Measurements from ENCODE around the gene COG2.
"Not testable (repeated sequence)": the region's sequence is repeated elsewhere in the genome, so short reads cannot be mapped to it uniquely, and the experiment has no call there.

COG2 gene

GRCh38 chr1:230633469-230633868, 8.8 kb upstream of the COG2 start:
- peaks cover 30% of the 10 kb centered on the region for H3K27me3 Mint-ChIP-seq
- H3K4me1 Mint-ChIP-seq, result no peaks in the 10 kb centered on the region
- H3K36me3 Mint-ChIP-seq (ENCODE audit: insufficient read depth), result no peaks in the 10 kb centered on the region
- no peak overlapping the region for H3K27ac Mint-ChIP-seq (ENCODE audit: low read depth)
- H3K4me3 Mint-ChIP-seq, result no peak overlapping the region
- H3K9me3 Mint-ChIP-seq, result no peaks in the 10 kb centered on the region
- no peak for ATAC-seq (replicated peaks; ENCODE audit: extremely low read depth, poor library complexity, severe bottlenecking)
- no peak for DNase-seq (ENCODE audit: low spot score in 2 of 2)

- Mint-ChIP-seq H3K36me3 (ENCODE audit: insufficient read depth) (no peaks in the 10 kb centered on the region), H3K9me3 (no peaks in the 10 kb centered on the region), H3K4me1 (no peaks in the 10 kb centered on the region), H3K4me3 (no peak overlapping the region), H3K27ac (ENCODE audit: low read depth) (no peak overlapping the region), H3K27me3 (peaks cover 39% of the 10 kb centered on the region)
- no peak for ATAC-seq (replicated peaks; ENCODE audit: extremely low read depth, poor library complexity, severe bottlenecking)
- no peak for DNase-seq (ENCODE audit: low spot score in 2 of 2)
Measured at GRCh38 chr1:230634384-230634783, 7.9 kb upstream of the COG2 start.

- Mint-ChIP-seq H3K4me1 (no peaks in the 10 kb centered on the region), H3K27me3 (peaks cover 42% of the 10 kb centered on the region), H3K27ac (ENCODE audit: low read depth) (no peak overlapping the region), H3K4me3 (no peak overlapping the region), H3K36me3 (ENCODE audit: insufficient read depth) (no peaks in the 10 kb centered on the region), H3K9me3 (no peaks in the 10 kb centered on the region)
- DNase-seq (ENCODE audit: low spot score in 2 of 2) (no peak), ATAC-seq (replicated peaks; ENCODE audit: extremely low read depth, poor library complexity, severe bottlenecking) (no peak)
Measured at GRCh38 chr1:230636575-230637148, 5.6 kb upstream of the COG2 start.

GRCh38 chr1:230639714-230640209, 2.5 kb upstream of the COG2 start:
- peaks cover 16% of the 10 kb centered on the region for H3K4me1 Mint-ChIP-seq
- no peak overlapping the region for H3K4me3 Mint-ChIP-seq
- H3K36me3 Mint-ChIP-seq (ENCODE audit: insufficient read depth), result peaks cover 9% of the 10 kb centered on the region
- no peak overlapping the region for H3K27ac Mint-ChIP-seq (ENCODE audit: low read depth)
- peaks cover 42% of the 10 kb centered on the region for H3K27me3 Mint-ChIP-seq
- ATAC-seq (replicated peaks; ENCODE audit: extremely low read depth, poor library complexity, severe bottlenecking), result no peak
- no peaks in the 10 kb centered on the region for H3K9me3 Mint-ChIP-seq
- no peak for DNase-seq (ENCODE audit: low spot score in 2 of 2)

GRCh38 chr1:230641346-230641745, 935 bp upstream of the COG2 start:
- Mint-ChIP-seq H3K4me3 (peak overlapping the region; percentile 96), H3K27me3 (peaks cover 33% of the 10 kb centered on the region), H3K9me3 (no peaks in the 10 kb centered on the region), H3K36me3 (ENCODE audit: insufficient read depth) (peaks cover 14% of the 10 kb centered on the region), H3K4me1 (peaks cover 29% of the 10 kb centered on the region), H3K27ac (ENCODE audit: low read depth) (no peak overlapping the region)
- ATAC-seq (replicated peaks; ENCODE audit: extremely low read depth, poor library complexity, severe bottlenecking), result no peak
- DNase-seq (ENCODE audit: low spot score in 2 of 2), result no peak

GRCh38 chr1:230641900-230642262, 400 bp upstream of the COG2 start:
- Mint-ChIP-seq H3K27me3 (peaks cover 27% of the 10 kb centered on the region), H3K36me3 (ENCODE audit: insufficient read depth) (peaks cover 16% of the 10 kb centered on the region), H3K9me3 (no peaks in the 10 kb centered on the region), H3K4me3 (peak overlapping the region; percentile 96), H3K27ac (ENCODE audit: low read depth) (peak overlapping the region; percentile 94), H3K4me1 (peaks cover 35% of the 10 kb centered on the region)
- no peak for ATAC-seq (replicated peaks; ENCODE audit: extremely low read depth, poor library complexity, severe bottlenecking)
- DNase-seq (ENCODE audit: low spot score in 2 of 2), result peak in 1 of 2 donors; percentile 15

GRCh38 chr1:230643908-230644307, 1.6 kb downstream of the COG2 start:
- Mint-ChIP-seq H3K36me3 (ENCODE audit: insufficient read depth) (peaks cover 17% of the 10 kb centered on the region), H3K4me1 (peaks cover 44% of the 10 kb centered on the region), H3K27ac (ENCODE audit: low read depth) (no peak overlapping the region), H3K27me3 (peaks cover 7% of the 10 kb centered on the region), H3K9me3 (no peaks in the 10 kb centered on the region), H3K4me3 (peak overlapping the region; percentile 96)
- DNase-seq (ENCODE audit: low spot score in 2 of 2), result no peak
- no peak for ATAC-seq (replicated peaks; ENCODE audit: extremely low read depth, poor library complexity, severe bottlenecking)

- H3K36me3 Mint-ChIP-seq (ENCODE audit: insufficient read depth), result peaks cover 17% of the 10 kb centered on the region
- H3K4me3 Mint-ChIP-seq, result no peak overlapping the region
- DNase-seq (ENCODE audit: low spot score in 2 of 2), result no peak
- no peaks in the 10 kb centered on the region for H3K27me3 Mint-ChIP-seq
- H3K4me1 Mint-ChIP-seq, result peaks cover 70% of the 10 kb centered on the region
- no peaks in the 10 kb centered on the region for H3K9me3 Mint-ChIP-seq
- H3K27ac Mint-ChIP-seq (ENCODE audit: low read depth), result no peak overlapping the region
- no peak for ATAC-seq (replicated peaks; ENCODE audit: extremely low read depth, poor library complexity, severe bottlenecking)
Measured at GRCh38 chr1:230646710-230647302, 4.5 kb downstream of the COG2 start.

GRCh38 chr1:230647321-230647720, 5.0 kb downstream of the COG2 start:
- Mint-ChIP-seq H3K9me3 (no peaks in the 10 kb centered on the region), H3K27me3 (no peaks in the 10 kb centered on the region), H3K4me3 (no peak overlapping the region), H3K27ac (ENCODE audit: low read depth) (no peak overlapping the region), H3K4me1 (peaks cover 75% of the 10 kb centered on the region), H3K36me3 (ENCODE audit: insufficient read depth) (peaks cover 15% of the 10 kb centered on the region)
- no peak for ATAC-seq (replicated peaks; ENCODE audit: extremely low read depth, poor library complexity, severe bottlenecking)
- DNase-seq (ENCODE audit: low spot score in 2 of 2), result no peak

GRCh38 chr1:230648114-230648513, 5.8 kb downstream of the COG2 start:
- Mint-ChIP-seq H3K9me3 (no peaks in the 10 kb centered on the region), H3K36me3 (ENCODE audit: insufficient read depth) (peaks cover 9% of the 10 kb centered on the region), H3K4me3 (no peak overlapping the region), H3K27ac (ENCODE audit: low read depth) (no peak overlapping the region), H3K4me1 (peaks cover 74% of the 10 kb centered on the region), H3K27me3 (no peaks in the 10 kb centered on the region)
- ATAC-seq (replicated peaks; ENCODE audit: extremely low read depth, poor library complexity, severe bottlenecking) (no peak), DNase-seq (ENCODE audit: low spot score in 2 of 2) (no peak)

- peaks cover 79% of the 10 kb centered on the region for H3K4me1 Mint-ChIP-seq
- H3K4me3 Mint-ChIP-seq, result no peak overlapping the region
- DNase-seq (ENCODE audit: low spot score in 2 of 2) (no peak), ATAC-seq (replicated peaks; ENCODE audit: extremely low read depth, poor library complexity, severe bottlenecking) (no peak)
- H3K27me3 Mint-ChIP-seq, result no peaks in the 10 kb centered on the region
- no peak overlapping the region for H3K27ac Mint-ChIP-seq (ENCODE audit: low read depth)
- H3K9me3 Mint-ChIP-seq, result no peaks in the 10 kb centered on the region
- H3K36me3 Mint-ChIP-seq (ENCODE audit: insufficient read depth), result peaks cover 6% of the 10 kb centered on the region
Measured at GRCh38 chr1:230650300-230650699, 8.0 kb downstream of the COG2 start.

- peaks cover 3% of the 10 kb centered on the region for H3K36me3 Mint-ChIP-seq (ENCODE audit: insufficient read depth)
- H3K4me3 Mint-ChIP-seq, result no peak overlapping the region
- H3K27me3 Mint-ChIP-seq, result no peaks in the 10 kb centered on the region
- no peaks in the 10 kb centered on the region for H3K9me3 Mint-ChIP-seq
- DNase-seq (ENCODE audit: low spot score in 2 of 2) (no peak), ATAC-seq (replicated peaks; ENCODE audit: extremely low read depth, poor library complexity, severe bottlenecking) (no peak)
- no peak overlapping the region for H3K27ac Mint-ChIP-seq (ENCODE audit: low read depth)
- H3K4me1 Mint-ChIP-seq, result peaks cover 81% of the 10 kb centered on the region
Measured at GRCh38 chr1:230651235-230651634, 9.0 kb downstream of the COG2 start.

- not testable (repeated sequence) for H3K4me3 Mint-ChIP-seq; H3K27me3 Mint-ChIP-seq; DNase-seq (ENCODE audit: low spot score in 2 of 2); H3K27ac Mint-ChIP-seq (ENCODE audit: low read depth); H3K9me3 Mint-ChIP-seq; ATAC-seq (replicated peaks; ENCODE audit: extremely low read depth, poor library complexity, severe bottlenecking)
- Mint-ChIP-seq H3K36me3 (ENCODE audit: insufficient read depth) (peaks cover 18% of the 10 kb centered on the region), H3K4me1 (peaks cover 56% of the 10 kb centered on the region)
Measured at GRCh38 chr1:230656719-230657118, 14.4 kb downstream of the COG2 start.
